GM19467 (cell line): ENCODE measurements around the gene HOXD1.

ENCODE experiments used
- ATAC-seq: cut with Tn5 transposase; IDR thresholded peaks from one replicate; pipeline ENCODE4 v1.9.1; 2021; ENCODE audit warnings: mild to moderate bottlenecking, moderate library complexity; ENCODE audit not compliant: unreplicated experiment

The HOXD1 gene

GRCh38 chr2:176234940-176235339 is 46.5 kb downstream of the HOXD1 start:
- ATAC-seq, result no peak

GRCh38 chr2:176237456-176237855 is 49.0 kb downstream of the HOXD1 start:
- no peak for ATAC-seq

- ATAC-seq, result no peak
Observed at GRCh38 chr2:176239031-176239430, 50.6 kb downstream of the HOXD1 start.

GRCh38 chr2:176240301-176240700 is 51.8 kb downstream of the HOXD1 start:
- ATAC-seq, result no peak
